Common myeloid progenitor, CD34-positive (primary cell): ENCODE measurements around the gene LSM8.

Source experiments
- CTCF ChIA-PET: fragments of 350-600 bp; sonication (Branson Sonifier 250); formaldehyde crosslinking; loops from one replicate; lab custom pipeline; 2021; ENCODE audit warnings: antibody characterized with exemption; lab: Charles Lee
- POLR2A ChIA-PET: fragments of 350-600 bp; sonication (Branson Sonifier 250); formaldehyde crosslinking; loops from one replicate; lab custom pipeline; 2021; ENCODE audit warnings: antibody characterized with exemption; lab: Charles Lee
- DNase-seq, 3 donors: peaks; one replicate each; pipeline versions ENCODE4 v3.0.0 to v3.0.0-alpha.2; 2013
- H3K27ac ChIP-seq, 2 experiments: 1 replicate in 1 of 2; 2 replicates in 1 of 2; pipeline ENCODE4 v1.7.0; 2013; ENCODE audit warnings: inconsistent platforms in 2 of 2, low read length in 2 of 2, mild to moderate bottlenecking in 2 of 2, low read depth in 1 of 2, moderate library complexity in 1 of 2; ENCODE audit not compliant: severe bottlenecking in 2 of 2, insufficient read depth in 1 of 2, poor library complexity in 1 of 2
- H3K27me3 ChIP-seq, 5 experiments: replicated peaks in 2 of 5; 1 replicate in 3 of 5; 2 replicates in 2 of 5; pipeline versions ENCODE4 v1.6.1 to v1.7.0; 2013; ENCODE audit warnings: low read length in 4 of 5, mild to moderate bottlenecking in 2 of 5, moderate library complexity in 2 of 5, inconsistent platforms in 1 of 5; ENCODE audit not compliant: insufficient read depth in 5 of 5, control insufficient read depth in 4 of 5
- H3K36me3 ChIP-seq, 4 experiments: 1 replicate in 2 of 4; 2 replicates in 2 of 4; pipeline versions ENCODE4 v1.6.1 to v1.7.0; 2013; ENCODE audit warnings: low read length in 3 of 4, control low read depth in 1 of 4, mild to moderate bottlenecking in 1 of 4; ENCODE audit not compliant: control insufficient read depth in 4 of 4, insufficient read depth in 4 of 4
- H3K4me1 ChIP-seq, 4 experiments: 1 replicate in 3 of 4; 2 replicates in 1 of 4; pipeline versions ENCODE4 v1.6.1 to v1.7.1; 2013; ENCODE audit warnings: low read length in 3 of 4, mild to moderate bottlenecking in 3 of 4, control low read depth in 1 of 4, inconsistent platforms in 1 of 4, moderate library complexity in 1 of 4; ENCODE audit not compliant: control insufficient read depth in 4 of 4, insufficient read depth in 4 of 4; ENCODE audit errors: control extremely low read depth in 1 of 4
- H3K4me3 ChIP-seq, 7 experiments: 1 replicate in 4 of 7; 2 replicates in 3 of 7; pipeline versions ENCODE4 v1.5.1 to v1.7.0; 2013; ENCODE audit warnings: mild to moderate bottlenecking in 7 of 7, low read length in 6 of 7, moderate library complexity in 6 of 7, inconsistent platforms in 2 of 7, low read depth in 2 of 7, control low read depth in 1 of 7; ENCODE audit not compliant: insufficient read depth in 4 of 7, control insufficient read depth in 1 of 7; ENCODE audit errors: extremely low read depth in 1 of 7
- H3K9me3 ChIP-seq, 5 experiments: 1 replicate in 4 of 5; 2 replicates in 1 of 5; pipeline versions ENCODE4 v1.6.1 to v1.7.1; 2013; ENCODE audit warnings: low read length in 4 of 5, mild to moderate bottlenecking in 2 of 5, inconsistent platforms in 1 of 5, low read depth in 1 of 5, moderate library complexity in 1 of 5; ENCODE audit not compliant: control insufficient read depth in 4 of 5, insufficient read depth in 2 of 5; ENCODE audit errors: control extremely low read depth in 1 of 5
- WGBS: methylation state at CpG from one replicate; pipeline ENCODE4 v1.1.5; 2013; ENCODE audit not compliant: insufficient coverage; 5-methylcytosine and 5-hydroxymethylcytosine counted together

Gene LSM8

DNA sequence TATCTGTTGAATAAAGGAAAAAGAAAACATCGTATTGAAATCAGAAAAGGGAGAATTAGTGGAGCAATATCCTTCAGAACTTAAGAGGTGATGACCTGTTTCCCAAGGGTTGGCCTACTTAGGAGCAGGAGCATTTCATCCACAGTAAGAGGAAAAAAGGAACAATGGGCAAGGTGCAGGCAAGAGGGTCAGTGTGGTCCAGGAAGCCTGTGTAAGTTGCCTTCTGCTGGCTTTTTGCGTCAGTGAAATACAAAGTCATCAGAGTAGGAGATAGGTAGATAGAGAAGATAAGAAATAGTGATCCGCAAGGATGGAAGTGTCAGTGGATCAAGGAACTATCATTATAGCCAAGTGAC, 35.2 kb downstream of the LSM8 start:
- ChIA-PET POLR2A (interaction anchor here (0.6 kb wide), 1 partner anchor 8 kb away, joined by 3 read pairs; no protein-coding TSS in a partner anchor), CTCF (no interaction called here)
- no peaks in the 10 kb centered on the region for H3K27me3 ChIP-seq
- peaks cover 0 to 9% (median 5%) of the 10 kb centered on the region in 4 experiments for H3K4me1 ChIP-seq
- H3K27ac ChIP-seq: no peak overlapping the region
- H3K9me3 ChIP-seq: no peaks in the 10 kb centered on the region
- H3K36me3 ChIP-seq: no peaks in the 10 kb centered on the region
- no peak overlapping the region for H3K4me3 ChIP-seq
- WGBS: 100% methylated on average over 2 of the region's 3 CpGs
- DNase-seq: no peak

DNA sequence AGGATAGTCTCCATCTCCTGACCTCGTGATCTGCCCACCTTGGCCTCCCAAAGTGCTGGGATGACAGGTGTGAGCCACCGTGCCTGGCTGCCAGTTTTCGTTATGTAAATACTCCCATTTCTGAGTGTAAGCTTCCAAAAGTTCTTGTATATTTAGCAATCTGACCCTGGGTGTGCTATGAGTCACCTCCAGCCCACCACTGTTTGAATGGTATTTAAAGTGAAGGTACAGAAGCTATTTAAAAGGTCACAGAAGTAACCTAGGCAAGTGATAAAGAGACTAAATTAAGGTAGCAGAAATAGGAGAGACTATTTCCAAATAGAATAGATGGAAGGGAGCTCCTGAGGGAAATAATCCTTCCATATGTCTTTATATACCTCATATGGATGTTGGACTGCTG, 36.6 kb downstream of the LSM8 start:
- 62% methylated on average over 3 of the region's 3 CpGs for WGBS
- H3K27ac ChIP-seq: no peak overlapping the region
- no peaks in the 10 kb centered on the region for H3K9me3 ChIP-seq
- no peaks in the 10 kb centered on the region for H3K27me3 ChIP-seq
- DNase-seq: no peak
- CTCF ChIA-PET: interaction anchor here (1.1 kb wide), 1 partner anchor 21 kb away, joined by 3 read pairs; no protein-coding TSS in a partner anchor
- H3K4me1 ChIP-seq: no peaks in the 10 kb centered on the region
- no peaks in the 10 kb centered on the region for H3K36me3 ChIP-seq
- POLR2A ChIA-PET: no interaction called here
- H3K4me3 ChIP-seq: no peak overlapping the region

DNA sequence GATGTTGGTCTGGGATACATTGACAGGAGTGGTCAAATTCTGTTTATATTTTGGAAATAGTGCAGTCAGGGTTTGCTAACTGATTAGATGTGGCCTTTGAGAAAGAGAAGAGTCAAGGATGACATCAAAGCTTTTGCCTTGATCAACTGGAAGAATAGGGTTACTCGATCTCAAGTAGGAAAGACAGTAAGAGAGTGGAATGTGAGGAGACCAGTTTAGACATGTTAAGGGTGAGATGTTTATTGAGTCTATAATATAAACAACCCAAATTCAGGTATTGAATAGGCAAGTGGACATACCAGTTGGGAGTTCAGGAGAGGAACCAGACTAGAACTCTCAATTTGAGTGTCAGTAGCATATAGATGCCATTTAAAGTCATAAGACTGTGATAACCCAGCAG, 38.6 kb downstream of the LSM8 start:
- CTCF ChIA-PET: interaction anchor here (1.0 kb wide), 1 partner anchor 8 kb away, joined by 3 read pairs; no protein-coding TSS in a partner anchor
- POLR2A ChIA-PET: no interaction called here
- no peak for DNase-seq

DNA sequence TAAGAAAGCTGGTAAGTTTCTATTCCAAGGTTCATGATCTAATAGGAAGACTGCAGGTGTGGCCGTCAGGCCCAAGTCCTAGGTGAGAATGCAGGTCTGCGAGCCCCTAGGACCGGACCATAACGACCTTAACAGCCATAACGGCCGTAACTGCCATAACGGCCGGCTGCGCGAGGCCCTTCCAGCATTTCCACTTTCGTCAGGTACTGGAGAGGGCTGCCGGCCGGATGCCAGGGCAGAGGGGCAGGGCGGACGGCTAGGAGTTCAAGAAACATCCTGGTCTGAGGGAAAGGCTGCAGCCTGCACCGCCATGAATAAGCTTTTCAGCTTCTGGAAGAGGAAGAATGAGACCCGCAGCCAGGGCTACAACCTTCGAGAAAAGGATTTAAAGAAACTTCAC, 40.6 kb downstream of the LSM8 start, which contains the start of gene ANKRD7:
Gene ANKRD7, plus strand, starts transcription at position 184 of the 400 bp plus-strand sequence. Its CDS starts 127 bp downstream, at position 311.
- Histone ChIP-seq H3K36me3 (no peaks in the 10 kb centered on the region), H3K9me3 (no peaks in the 10 kb centered on the region), H3K4me1 (no peaks in the 10 kb centered on the region), H3K27ac (no peak within 1 kb of the TSS), H3K4me3 (no peak within 1 kb of the TSS), H3K27me3 (no peaks in the 10 kb centered on the region)
- ChIA-PET POLR2A (no interaction called here), CTCF (no interaction called here)
- whole genome bisulfite sequencing: 96% methylated on average over 18 of the region's 18 CpGs
- DNase-seq: no peak

More for the DNA sequence above, 38.6 kb downstream of the LSM8 start:
- H3K27ac ChIP-seq: no peak overlapping the region
- H3K4me1 ChIP-seq: no peaks in the 10 kb centered on the region
- no peaks in the 10 kb centered on the region for H3K27me3 ChIP-seq
- WGBS: 86% methylated on average over 1 of the region's 1 CpG
- no peaks in the 10 kb centered on the region for H3K36me3 ChIP-seq
- H3K4me3 ChIP-seq: no peak overlapping the region
- H3K9me3 ChIP-seq: no peaks in the 10 kb centered on the region

DNA sequence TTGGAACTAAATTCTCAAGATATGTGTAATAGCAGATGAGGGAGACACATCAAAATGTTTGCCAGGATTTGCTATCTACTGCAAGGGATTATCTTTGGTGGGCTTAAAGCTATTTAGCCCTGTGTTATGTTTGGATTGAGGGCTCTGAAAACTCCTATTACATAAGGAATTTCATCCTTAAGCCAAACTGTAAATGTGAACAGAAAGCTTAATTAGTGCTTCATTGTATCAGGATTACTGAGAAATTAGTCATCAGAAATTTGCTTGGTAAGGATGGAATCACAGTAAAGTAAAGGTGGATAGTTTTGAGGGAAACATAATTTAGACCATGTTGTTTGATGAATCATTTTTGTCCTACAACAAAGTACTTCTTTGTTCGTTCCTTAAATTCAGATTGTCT, 48.9 kb downstream of the LSM8 start:
- ChIA-PET CTCF (no interaction called here), POLR2A (no interaction called here)
- no CpG with 5 or more reads among the region's 1 CpG for WGBS

DNA sequence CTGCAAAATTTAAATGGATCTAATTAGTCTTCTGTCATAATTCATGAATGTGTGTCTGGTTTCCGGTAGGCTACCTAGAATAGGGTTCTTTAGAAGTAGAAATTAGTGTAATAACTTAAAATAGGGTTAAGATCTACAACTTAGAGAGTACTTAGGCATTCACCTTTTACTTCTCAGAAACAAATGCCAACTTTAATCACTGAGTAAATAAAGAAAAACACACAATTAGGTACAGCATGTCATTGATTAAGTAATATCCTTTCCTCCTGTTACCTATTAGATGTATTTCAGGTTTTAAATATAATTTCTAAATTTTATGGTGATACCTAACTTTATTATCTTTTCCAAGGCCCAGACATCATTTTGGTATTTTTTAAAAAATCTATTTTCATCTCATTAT, 49.8 kb downstream of the LSM8 start:
- Histone ChIP-seq H3K36me3 (no peaks in the 10 kb centered on the region), H3K4me3 (no peak overlapping the region), H3K27me3 (no peaks in the 10 kb centered on the region), H3K4me1 (no peaks in the 10 kb centered on the region), H3K9me3 (no peaks in the 10 kb centered on the region), H3K27ac (no peak overlapping the region)
- no CpG with 5 or more reads among the region's 1 CpG for WGBS
- no peak for DNase-seq
- ChIA-PET CTCF (no interaction called here), POLR2A (no interaction called here)

More for the DNA sequence above, 48.9 kb downstream of the LSM8 start:
- Histone ChIP-seq H3K27me3 (no peaks in the 10 kb centered on the region), H3K36me3 (no peaks in the 10 kb centered on the region), H3K9me3 (no peaks in the 10 kb centered on the region), H3K27ac (no peak overlapping the region), H3K4me3 (no peak overlapping the region), H3K4me1 (no peaks in the 10 kb centered on the region)
- no peak for DNase-seq

DNA sequence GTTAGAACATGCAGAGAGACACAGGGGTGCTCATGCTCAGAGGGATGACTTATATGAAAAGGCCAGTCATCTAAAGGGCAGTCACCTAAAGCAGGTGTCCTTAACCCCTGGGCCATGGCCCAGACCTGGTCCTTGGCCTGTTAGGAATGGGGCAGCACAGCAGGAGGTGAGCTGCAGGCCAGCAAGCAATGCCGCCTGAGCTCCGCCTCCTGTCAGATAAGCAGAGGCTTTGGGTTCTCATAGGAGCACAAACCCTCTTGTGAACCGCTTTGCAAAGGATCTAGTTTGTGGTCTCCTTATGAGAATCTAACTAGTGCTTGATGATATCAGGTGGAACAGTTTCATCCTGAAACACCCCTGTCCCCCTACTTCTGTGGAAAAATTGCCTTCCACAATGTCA, 55.0 kb downstream of the LSM8 start:
- CTCF ChIA-PET: no interaction called here
- no peaks in the 10 kb centered on the region for H3K4me1 ChIP-seq

More for the DNA sequence above, 55.0 kb downstream of the LSM8 start:
- no peaks in the 10 kb centered on the region for H3K36me3 ChIP-seq
- no peaks in the 10 kb centered on the region for H3K9me3 ChIP-seq
- no peaks in the 10 kb centered on the region for H3K27me3 ChIP-seq
- H3K27ac ChIP-seq: no peak overlapping the region
- POLR2A ChIA-PET: no interaction called here
- WGBS: 100% methylated on average over 3 of the region's 3 CpGs
- no peak for DNase-seq
- no peak overlapping the region for H3K4me3 ChIP-seq
